Activated CD8-positive, alpha-beta memory T cell treated with anti-CD3 and anti-CD28 coated beads, Interleukin-2, amount 10 ng/mL, durations not matched to agents 7 days and 5 days (primary cell): ENCODE results near the gene C2CD4D. TPM values are rescaled to one million over a fixed set of nuclear protein-coding genes. Genes with fewer than 3 reads are reported as not detected.
A peak's percentile ranks its signal among the peaks of the same experiment; 100 is the strongest.

Source experiments
- ATAC-seq: fragments of 150-1000 bp; cut with Tn5 transposase; one replicate; pipeline ENCODE4 v1.10.0; 2021; ENCODE audit warnings: moderate library complexity
- CTCF ChIA-PET: fragments of 350-600 bp; sonication (Branson Sonifier 250); formaldehyde crosslinking; loops from one replicate; lab custom pipeline; 2021; ENCODE audit warnings: antibody characterized with exemption; lab: Charles Lee
- DNase-seq: peaks from one replicate; pipeline ENCODE4 v3.0.0-alpha.2; 2020
- H3K27ac Mint-ChIP-seq: one replicate; pipeline ENCODE4 v1.8.0; 2021; ENCODE audit warnings: mild to moderate bottlenecking, mixed read lengths
- H3K27me3 Mint-ChIP-seq: one replicate; pipeline ENCODE4 v1.8.0; 2021; ENCODE audit warnings: mixed read lengths
- H3K36me3 Mint-ChIP-seq: one replicate; pipeline ENCODE4 v1.8.0; 2021; ENCODE audit warnings: mild to moderate bottlenecking, mixed read lengths
- H3K4me1 Mint-ChIP-seq: one replicate; pipeline ENCODE4 v1.8.0; 2021; ENCODE audit warnings: mixed read lengths
- H3K4me3 Mint-ChIP-seq: one replicate; pipeline ENCODE4 v1.8.0; 2021; ENCODE audit warnings: mild to moderate bottlenecking, moderate library complexity, mixed read lengths
- H3K9me3 Mint-ChIP-seq: one replicate; pipeline ENCODE4 v1.8.0; 2022; ENCODE audit warnings: low read depth, mixed read lengths
- total RNA-seq, 2 experiments: library from RNA; stranded (reverse); gene quantifications; one replicate each; pipeline ENCODE4 v1.2.3, GENCODE V29; 2021

Gene C2CD4D
- total RNA-seq, 2 experiments from 2014 or later = 0.33 to 0.96 TPM

- peaks cover 13% of the 10 kb centered on the region for H3K27me3 Mint-ChIP-seq
- ATAC-seq (no peak), DNase-seq (no peak)
- peaks cover 9% of the 10 kb centered on the region for H3K4me1 Mint-ChIP-seq
- no peaks in the 10 kb centered on the region for H3K36me3 Mint-ChIP-seq
- CTCF ChIA-PET = interaction anchor here (0.8 to 1.6 kb wide), 7 partner anchors 13 to 209 kb away, joined by 3 to 7 read pairs (median 3); no protein-coding TSS in a partner anchor
- no peaks in the 10 kb centered on the region for H3K9me3 Mint-ChIP-seq
- no peak overlapping the region for H3K4me3 Mint-ChIP-seq
- no peak overlapping the region for H3K27ac Mint-ChIP-seq
Observed at GRCh38 chr1:151802372-151802771, 37.2 kb downstream of the C2CD4D start.

GRCh38 chr1:151801846-151802245, 37.8 kb downstream of the C2CD4D start:
- Mint-ChIP-seq H3K27me3 (peaks cover 13% of the 10 kb centered on the region), H3K4me1 (peaks cover 9% of the 10 kb centered on the region), H3K36me3 (no peaks in the 10 kb centered on the region), H3K27ac (no peak overlapping the region), H3K9me3 (no peaks in the 10 kb centered on the region), H3K4me3 (no peak overlapping the region)
- CTCF ChIA-PET = interaction anchor here (0.5 to 1.6 kb wide), 6 partner anchors 9 to 161 kb away, joined by 3 to 7 read pairs (median 4); no protein-coding TSS in a partner anchor
- DNase-seq = no peak
- ATAC-seq = no peak

- CTCF ChIA-PET = interaction anchor here (0.5 to 1.6 kb wide), 4 partner anchors 9 to 161 kb away, joined by 3 to 7 read pairs (median 4); no protein-coding TSS in a partner anchor
- H3K27ac Mint-ChIP-seq = no peak overlapping the region
Observed at GRCh38 chr1:151801310-151801820, 38.3 kb downstream of the C2CD4D start.

GRCh38 chr1:151800830-151801229, 38.8 kb downstream of the C2CD4D start:
- Mint-ChIP-seq H3K27me3 (peaks cover 7% of the 10 kb centered on the region), H3K4me3 (no peak overlapping the region), H3K4me1 (peaks cover 9% of the 10 kb centered on the region), H3K9me3 (no peaks in the 10 kb centered on the region), H3K27ac (no peak overlapping the region), H3K36me3 (no peaks in the 10 kb centered on the region)
- DNase-seq = no peak
- ATAC-seq = no peak
- CTCF ChIA-PET = interaction anchor here (1.1 to 1.6 kb wide), 2 partner anchors 12 to 66 kb away, joined by 3 to 7 read pairs; no protein-coding TSS in a partner anchor

More at GRCh38 chr1:151801310-151801820, 38.3 kb downstream of the C2CD4D start:
- ATAC-seq = no peak
- Mint-ChIP-seq H3K9me3 (no peaks in the 10 kb centered on the region), H3K4me3 (no peak overlapping the region), H3K36me3 (no peaks in the 10 kb centered on the region), H3K27me3 (peaks cover 10% of the 10 kb centered on the region), H3K4me1 (peaks cover 9% of the 10 kb centered on the region)
- no peak for DNase-seq

- DNase-seq (no peak), ATAC-seq (no peak)
- Mint-ChIP-seq H3K9me3 (no peaks in the 10 kb centered on the region), H3K4me1 (peaks cover 9% of the 10 kb centered on the region), H3K27ac (no peak overlapping the region), H3K27me3 (peaks cover 7% of the 10 kb centered on the region), H3K36me3 (peaks cover under 1% of the 10 kb centered on the region), H3K4me3 (no peak overlapping the region)
- CTCF ChIA-PET = interaction anchor here (0.8 kb wide), 1 partner anchor 10 kb away, joined by 3 read pairs; the partner anchor contains the start of gene TDRKH
Observed at GRCh38 chr1:151799179-151800022, 40.2 kb downstream of the C2CD4D start.

- CTCF ChIA-PET = interaction anchor here (0.8 to 1.9 kb wide), 2 partner anchors 9 to 11 kb away, joined by 3 to 5 read pairs; partner anchors contain the start of gene TDRKH
- no peak overlapping the region for H3K27ac Mint-ChIP-seq
- H3K36me3 Mint-ChIP-seq = peaks cover 2% of the 10 kb centered on the region
- no peak overlapping the region for H3K4me3 Mint-ChIP-seq
- no peak for ATAC-seq
- H3K4me1 Mint-ChIP-seq = peaks cover 9% of the 10 kb centered on the region
- H3K9me3 Mint-ChIP-seq = no peaks in the 10 kb centered on the region
- no peak for DNase-seq
- H3K27me3 Mint-ChIP-seq = peaks cover 7% of the 10 kb centered on the region
Observed at GRCh38 chr1:151798571-151798970, 41.0 kb downstream of the C2CD4D start.

GRCh38 chr1:151790940-151791651, 48.5 kb downstream of the C2CD4D start:
- DNase-seq = no peak

GRCh38 chr1:151790071-151790939, 49.3 kb downstream of the C2CD4D start, which contains the start of gene TDRKH:
TDRKH (minus strand) TSS chr1:151790500; CDS start chr1:151783022, 7,478 bp downstream.
- DNase-seq = peak; percentile 99
- Mint-ChIP-seq H3K9me3 (no peaks in the 10 kb centered on the region), H3K4me3 (peak within 1 kb of the TSS; percentile 97), H3K4me1 (peaks cover 24% of the 10 kb centered on the region), H3K27ac (peak within 1 kb of the TSS; percentile 87), H3K27me3 (no peaks in the 10 kb centered on the region), H3K36me3 (peaks cover 4% of the 10 kb centered on the region)
- ATAC-seq = peak; percentile 98
- CTCF ChIA-PET = interaction anchor here (0.7 to 2.1 kb wide), 9 partner anchors 8 to 49 kb away, joined by 3 to 7 read pairs (median 3); partner anchors contain the start of gene C2CD4D

More at GRCh38 chr1:151790940-151791651, 48.5 kb downstream of the C2CD4D start:
- peak; percentile 3 for ATAC-seq
- Mint-ChIP-seq H3K27ac (peak overlapping the region; percentile 87), H3K27me3 (no peaks in the 10 kb centered on the region), H3K36me3 (peaks cover 4% of the 10 kb centered on the region), H3K9me3 (no peaks in the 10 kb centered on the region), H3K4me1 (peaks cover 24% of the 10 kb centered on the region), H3K4me3 (peak overlapping the region; percentile 97)
- CTCF ChIA-PET = interaction anchor here (1.3 kb wide), 1 partner anchor 45 kb away, joined by 5 read pairs; no protein-coding TSS in a partner anchor

Other genes starting within 250 kb of the C2CD4D start
- 10 to 100 TPM; 26.0 to 27.7 TPM for gene SNX27, start 227.8 kb downstream of the C2CD4D start, total RNA-seq
- not detected for gene CELF3, start 123.0 kb downstream of the C2CD4D start, total RNA-seq
- not detected for gene RIIAD1, start 118.3 kb downstream of the C2CD4D start, total RNA-seq
- 100 to 1,000 TPM; 111 to 127 TPM for gene MRPL9, start 76.3 kb downstream of the C2CD4D start, total RNA-seq
- 10 to 100 TPM; 16.4 to 17.1 TPM for gene TDRKH, start 49.3 kb downstream of the C2CD4D start, total RNA-seq
- under 1 TPM; 0.07 to 0.15 TPM for gene LINGO4, start 34.4 kb downstream of the C2CD4D start, total RNA-seq
- gene RORC, start 8.0 kb downstream of the C2CD4D start, total RNA-seq = 1 to 10 TPM in 1 of 2 experiments, under 1 TPM in 1; 0.30 to 1.3 TPM
- not detected for gene THEM5, start 13.9 kb upstream of the C2CD4D start, total RNA-seq
- gene THEM4, start 69.7 kb upstream of the C2CD4D start, total RNA-seq = 10 to 100 TPM; 19.1 to 20.9 TPM
- 100 to 1,000 TPM; 333 to 424 TPM for gene S100A10, start 154.0 kb upstream of the C2CD4D start, total RNA-seq
- gene S100A11, start 197.2 kb upstream of the C2CD4D start, total RNA-seq = 100 to 1,000 TPM; 300 to 330 TPM
- gene TCHHL1, start 249.2 kb upstream of the C2CD4D start, total RNA-seq = not detected